SK-N-SH (cell line): ENCODE results near the gene IL26. TPM values are rescaled to one million over a fixed set of nuclear protein-coding genes. Genes with fewer than 3 reads are reported as not detected.

Source experiments
- CTCF ChIA-PET: fragments of 300-600, 350-600 bp; formaldehyde crosslinking; extraction: SDS; loops from one replicate; lab custom pipeline; 2021; lab: Yijun Ruan, JAX
- POLR2A ChIA-PET: fragments of 350-600 bp; sonication (Branson Sonifier 250); formaldehyde crosslinking; extraction: SDS; loops from one replicate; lab custom pipeline; 2020; ENCODE audit warnings: antibody characterized with exemption, inconsistent platforms; lab: Yijun Ruan, JAX
- DNase-seq: peaks from one replicate; pipeline ENCODE4 v3.0.0; 2012
- H2AFZ ChIP-seq: fragments of 200-600 bp; sonication (generic); 2 replicates; pipeline ENCODE4 v1.8.1; 2016; ENCODE audit warnings: antibody characterized with exemption, mild to moderate bottlenecking, low read depth
- H3F3A ChIP-seq: fragments of 200-600 bp; sonication (generic); replicated peaks from 2 replicates; pipeline ENCODE3; 2016; ENCODE audit warnings: antibody characterized with exemption, mild to moderate bottlenecking; ENCODE audit not compliant: insufficient read depth
- H3K27ac ChIP-seq, 2 experiments: fragments of 200-500 bp in 1 of 2; fragments of 200-600 bp in 1 of 2; sonication (Bioruptor generic) in 1 of 2; sonication (generic), shearing (Covaris generic) in 1 of 2; 2 replicates each; pipeline versions ENCODE4 v1.5.1 to v1.6.1; 2014 to 2016; ENCODE audit warnings: low read depth in 2 of 2, inconsistent platforms in 1 of 2, low read length in 1 of 2, mild to moderate bottlenecking in 1 of 2, mixed read lengths in 1 of 2
- H3K27me3 ChIP-seq: fragments of 200-600 bp; sonication (generic), shearing (Covaris generic); 2 replicates; pipeline ENCODE4 v1.6.1; 2016; ENCODE audit warnings: mixed run types; ENCODE audit not compliant: insufficient read depth
- H3K36me3 ChIP-seq, 2 experiments: fragments of 200-500 bp in 1 of 2; fragments of 200-600 bp in 1 of 2; sonication (Bioruptor generic) in 1 of 2; sonication (generic) in 1 of 2; replicated peaks in 1 of 2; 2 replicates each; pipeline versions ENCODE3 to v1.5.1; 2014 to 2016; ENCODE audit warnings: low read length in 1 of 2, mild to moderate bottlenecking in 1 of 2; ENCODE audit not compliant: insufficient read depth in 2 of 2, control insufficient read depth in 1 of 2
- H3K4me1 ChIP-seq, 2 experiments: fragments of 200-500 bp in 1 of 2; fragments of 200-600 bp in 1 of 2; sonication (Bioruptor generic) in 1 of 2; sonication (generic), shearing (Covaris generic) in 1 of 2; 2 replicates each; pipeline versions ENCODE4 v1.5.1 to v1.6.1; 2014 to 2016; ENCODE audit warnings: low read depth in 1 of 2, low read length in 1 of 2, mixed run types in 1 of 2; ENCODE audit not compliant: insufficient read depth in 2 of 2, control insufficient read depth in 1 of 2
- H3K4me2 ChIP-seq: fragments of 200-600 bp; sonication (generic), shearing (Covaris generic); 2 replicates; pipeline ENCODE4 v1.6.1; 2017; ENCODE audit warnings: mixed run types
- H3K4me3 ChIP-seq, 2 experiments: fragments of 200-500 bp in 1 of 2; fragments of 200-600 bp in 1 of 2; sonication (Bioruptor generic) in 1 of 2; sonication (generic), shearing (Covaris generic) in 1 of 2; 2 replicates each; pipeline versions ENCODE4 v1.5.1 to v1.8.1; 2014 to 2016; ENCODE audit warnings: low read depth in 2 of 2, inconsistent platforms in 1 of 2, low read length in 1 of 2, mild to moderate bottlenecking in 1 of 2, mixed read lengths in 1 of 2, moderate library complexity in 1 of 2
- H3K79me2 ChIP-seq: fragments of 200-600 bp; sonication (generic); 2 replicates; pipeline ENCODE4 v1.8.1; 2017; ENCODE audit warnings: mild to moderate bottlenecking; ENCODE audit not compliant: insufficient read depth
- H3K9ac ChIP-seq: fragments of 200-600 bp; sonication (generic); 2 replicates; pipeline ENCODE4 v1.6.1; 2017; ENCODE audit warnings: mixed run types
- H3K9me2 ChIP-seq: fragments of 200-600 bp; sonication (generic); 2 replicates; pipeline ENCODE4 v1.6.1; 2017; ENCODE audit warnings: mixed run types
- H3K9me3 ChIP-seq: fragments of 200-600 bp; sonication (generic); 2 replicates; pipeline ENCODE4 v1.6.1; 2017; ENCODE audit warnings: mixed run types, mild to moderate bottlenecking, moderate library complexity
- H4K20me1 ChIP-seq: fragments of 200-600 bp; sonication (generic); 2 replicates; pipeline ENCODE4 v1.6.1; 2017; ENCODE audit warnings: mild to moderate bottlenecking, mixed run types; ENCODE audit not compliant: insufficient read depth
- CHD2 ChIP-seq: fragments of 150-350 bp; IDR thresholded peaks from 2 replicates; pipeline ENCODE4 v1.6.1; 2018; ENCODE audit warnings: low read length; ENCODE audit not compliant: partially characterized antibody
- CTCF ChIP-seq: fragments of 200-600 bp; sonication (generic); IDR thresholded peaks from 2 replicates; pipeline ENCODE4 v1.6.1; 2017; ENCODE audit warnings: antibody characterized with exemption, mild to moderate bottlenecking, moderate library complexity
- FOSL2 ChIP-seq: IDR thresholded peaks from 2 replicates; pipeline ENCODE4 v1.4.0; 2012; ENCODE audit warnings: low read depth, mild to moderate bottlenecking, moderate library complexity, borderline replicate concordance
- FOXJ3 ChIP-seq: sonication (generic); formaldehyde crosslinking; IDR thresholded peaks from 2 replicates; pipeline ENCODE4 v1.5.1; 2020; ENCODE audit warnings: mild to moderate bottlenecking, missing genetic modification reagents
- MEF2A ChIP-seq: IDR thresholded peaks from 2 replicates; pipeline ENCODE4 v1.4.0; 2012; ENCODE audit warnings: low read depth, borderline replicate concordance
- MXI1 ChIP-seq: IDR thresholded peaks from 2 replicates; pipeline ENCODE4 v1.6.1; 2012; ENCODE audit warnings: mild to moderate bottlenecking, low read depth, low read length, improper control_type of control experiment
- NRF1 ChIP-seq: IDR thresholded peaks from 2 replicates; pipeline ENCODE4 v1.6.1; 2012; ENCODE audit warnings: low read depth, mild to moderate bottlenecking, low read length
- SIN3A ChIP-seq: IDR thresholded peaks from 2 replicates; pipeline ENCODE4 v1.6.1; 2012; ENCODE audit warnings: low read depth, mild to moderate bottlenecking, low read length, moderate library complexity, borderline replicate concordance
- SMC3 ChIP-seq: IDR thresholded peaks from 2 replicates; pipeline ENCODE4 v1.6.1; 2012; ENCODE audit warnings: low read depth, low read length, improper control_type of control experiment
- TAF1 ChIP-seq: IDR thresholded peaks from 2 replicates; pipeline ENCODE4 v1.6.1; 2012; ENCODE audit warnings: low read depth, mild to moderate bottlenecking, low read length, moderate library complexity, borderline replicate concordance
- TEAD4 ChIP-seq: IDR thresholded peaks from 2 replicates; pipeline ENCODE4 v1.4.0; 2012; ENCODE audit warnings: mild to moderate bottlenecking, borderline replicate concordance; ENCODE audit not compliant: insufficient read depth
- WGBS: methylation state at CpG from one replicate; pipeline ENCODE4 v1.1.6; 2017; ENCODE audit warnings: low lambda C conversion rate; 5-methylcytosine and 5-hydroxymethylcytosine counted together
- polyA plus RNA-seq, 3 experiments: library from polyadenylated mRNA; depleted of rRNA; stranded (reverse); fragments of >200 nt; gene quantifications; 2 replicates each; pipeline ENCODE4 v1.2.3, GENCODE V29; 2012
- TF ChIP-seq, protein P1 (sequence below): fragments of 150-350 bp; IDR thresholded peaks from 2 replicates; pipeline ENCODE4 v1.6.1; 2017; ENCODE audit warnings: antibody characterized with exemption, low read length, low read depth, borderline replicate concordance
- TF ChIP-seq, protein P2 (sequence below): IDR thresholded peaks from 2 replicates; pipeline ENCODE4; 2012

IL26 gene
- polyA plus RNA-seq, 1 of the 3 experiments (the other 2 are of a cell fraction) = not detected

DNA sequence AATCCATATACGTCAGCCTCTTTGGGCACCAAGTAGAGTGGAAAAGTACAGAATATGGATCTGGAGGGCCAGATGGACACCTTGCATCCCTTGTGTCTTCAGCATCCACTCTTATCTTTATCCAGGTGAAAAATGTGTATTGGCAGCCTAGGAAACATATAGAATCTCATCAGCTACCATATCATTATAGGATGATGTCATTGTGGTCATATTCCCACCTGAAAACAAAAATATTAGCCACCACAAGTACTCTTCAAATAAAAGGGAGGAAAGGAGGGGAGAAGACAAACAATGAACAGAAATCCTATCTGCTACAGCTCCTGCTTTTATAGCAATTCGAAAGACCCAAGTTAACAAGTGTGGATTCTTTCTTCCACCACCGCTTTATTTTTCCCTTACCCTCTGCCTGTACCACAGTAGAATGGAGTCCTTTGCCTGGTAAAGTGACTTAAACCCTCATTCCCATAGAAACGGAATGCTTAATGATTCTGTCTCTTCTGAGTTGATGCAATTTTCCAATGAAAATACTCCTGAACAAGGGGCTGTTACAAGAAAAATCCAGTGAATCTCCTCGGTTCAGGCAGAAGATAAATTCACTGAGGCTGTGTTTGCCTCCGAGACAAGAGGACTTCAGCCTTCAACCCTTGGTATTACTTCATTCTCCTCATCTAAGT lies 13.8 kb upstream of the IL26 start:
- TF ChIP-seq, protein P1, sequence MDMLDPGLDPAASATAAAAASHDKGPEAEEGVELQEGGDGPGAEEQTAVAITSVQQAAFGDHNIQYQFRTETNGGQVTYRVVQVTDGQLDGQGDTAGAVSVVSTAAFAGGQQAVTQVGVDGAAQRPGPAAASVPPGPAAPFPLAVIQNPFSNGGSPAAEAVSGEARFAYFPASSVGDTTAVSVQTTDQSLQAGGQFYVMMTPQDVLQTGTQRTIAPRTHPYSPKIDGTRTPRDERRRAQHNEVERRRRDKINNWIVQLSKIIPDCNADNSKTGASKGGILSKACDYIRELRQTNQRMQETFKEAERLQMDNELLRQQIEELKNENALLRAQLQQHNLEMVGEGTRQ = no peak
- no peak for TF ChIP-seq CTCF
- no peak for TF ChIP-seq SMC3
- no peak for TF ChIP-seq TAF1
- TF ChIP-seq NRF1 = no peak
- no peak for TF ChIP-seq FOSL2
- no peak for TF ChIP-seq FOXJ3 (CRISPR knock-in tag)
- no peak for TF ChIP-seq MEF2A
- no peak for TF ChIP-seq SIN3A
- no peak for TF ChIP-seq MXI1
- TF ChIP-seq, protein P2, sequence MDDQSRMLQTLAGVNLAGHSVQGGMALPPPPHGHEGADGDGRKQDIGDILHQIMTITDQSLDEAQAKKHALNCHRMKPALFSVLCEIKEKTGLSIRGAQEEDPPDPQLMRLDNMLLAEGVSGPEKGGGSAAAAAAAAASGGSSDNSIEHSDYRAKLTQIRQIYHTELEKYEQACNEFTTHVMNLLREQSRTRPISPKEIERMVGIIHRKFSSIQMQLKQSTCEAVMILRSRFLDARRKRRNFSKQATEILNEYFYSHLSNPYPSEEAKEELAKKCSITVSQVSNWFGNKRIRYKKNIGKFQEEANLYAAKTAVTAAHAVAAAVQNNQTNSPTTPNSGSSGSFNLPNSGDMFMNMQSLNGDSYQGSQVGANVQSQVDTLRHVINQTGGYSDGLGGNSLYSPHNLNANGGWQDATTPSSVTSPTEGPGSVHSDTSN = no peak
- no peak for TF ChIP-seq TEAD4
- no peak for TF ChIP-seq CHD2
- TF ChIP-seq, all 33 proteins: peak for 0
- H2AFZ ChIP-seq = peak overlapping the region; percentile 31; the same call in 1 of the 2 replicates
- H3K4me3 ChIP-seq = peak overlapping the region in 1 of 2 experiments; percentile 18; a peak in 1 of 4 replicates
- peak overlapping the region in 1 of 2 experiments; percentile 95; a peak in 2 of 4 replicates for H3K27ac ChIP-seq
- no peaks in the 10 kb centered on the region for H3K79me2 ChIP-seq
- 86% methylated on average over 6 of the region's 6 CpGs for WGBS
- peak overlapping the region; percentile 57 for H3K4me2 ChIP-seq
- H3K9ac ChIP-seq = peak overlapping the region; percentile 47
- no peaks in the 10 kb centered on the region for H3K27me3 ChIP-seq
- no peaks in the 10 kb centered on the region for H3K9me2 ChIP-seq
- no peak for DNase-seq
- ChIA-PET CTCF (interaction anchor here (1.0 kb wide), 2 partner anchors 16 to 78 kb away, joined by 3 read pairs; no protein-coding TSS in a partner anchor), POLR2A (no interaction called here)
- H4K20me1 ChIP-seq = no peaks in the 10 kb centered on the region
- no peaks in the 10 kb centered on the region for H3K36me3 ChIP-seq
- no peaks in the 10 kb centered on the region for H3K9me3 ChIP-seq
- peaks cover 4 to 24% of the 10 kb centered on the region in 2 experiments; a peak in 3 of 4 replicates for H3K4me1 ChIP-seq
- H3F3A ChIP-seq = peaks cover 17% of the 10 kb centered on the region
